ENCODE results near the gene MCOLN1. TPM values are rescaled to one million over a fixed set of nuclear protein-coding genes. Genes with fewer than 3 reads are reported as not detected.

MCOLN1 gene
- total and polyA plus RNA-seq, 4 donors: 10.9 to 17.0 (median 13.7) TPM

DNA sequence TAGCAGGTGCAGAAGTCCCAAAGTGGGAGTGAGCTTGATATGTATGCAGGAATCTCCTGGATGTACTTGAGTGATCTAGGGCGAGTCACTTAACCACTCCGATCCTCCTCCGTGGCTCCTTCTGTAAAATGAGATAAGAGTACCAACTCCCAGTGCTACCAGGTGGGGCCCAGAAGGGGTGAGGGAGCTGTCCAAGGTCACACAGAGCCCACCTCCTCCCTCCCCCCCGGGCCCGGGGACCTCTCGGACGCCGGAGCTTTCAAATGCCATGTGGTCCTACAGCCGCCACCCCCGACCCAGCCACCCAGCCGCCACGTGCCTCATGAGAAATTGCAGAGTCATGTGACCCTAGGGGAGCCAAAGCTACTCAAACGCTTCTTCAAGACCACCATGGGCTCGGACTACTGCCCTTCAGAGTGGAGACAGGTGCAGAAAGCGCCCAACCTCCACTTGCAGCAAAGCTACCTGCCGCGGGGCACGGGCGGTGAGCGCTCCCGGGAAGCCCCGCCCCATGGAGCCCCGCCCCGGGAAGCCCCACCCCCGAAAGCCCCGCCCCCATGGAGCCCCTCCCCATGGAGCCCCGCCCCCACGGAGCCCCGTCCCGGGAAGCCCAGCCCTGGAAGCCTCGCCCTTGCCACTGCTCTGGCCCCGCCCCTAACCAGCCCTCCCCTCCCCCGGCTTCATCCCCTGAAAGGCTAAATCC is 16.6 kb upstream of the MCOLN1 start:
- Histone ChIP-seq H3K4me3 (ENCODE audit: low read depth in 1 of 3, low read length in 3 of 3) (no peak overlapping the region), H3K27me3 (ENCODE audit: control insufficient read depth in 4 of 4, insufficient read depth in 4 of 4, low read length in 3 of 4) (no peaks in the 10 kb centered on the region), H3K4me1 (ENCODE audit: control insufficient read depth in 4 of 4, insufficient read depth in 4 of 4, low read length in 3 of 4) (peaks cover 5 to 9% (median 6%) of the 10 kb centered on the region in 4 donors), H3K9ac (ENCODE audit: low read depth in 1 of 2, low read length in 2 of 2) (no peak overlapping the region), H3K27ac (ENCODE audit: low read depth in 1 of 2, low read length in 2 of 2) (no peak overlapping the region), H3K36me3 (ENCODE audit: control insufficient read depth in 4 of 4, insufficient read depth in 3 of 4, low read depth in 1 of 4, low read length in 3 of 4) (no peaks in the 10 kb centered on the region), H3K9me3 (ENCODE audit: control insufficient read depth in 4 of 4, low read length in 3 of 4) (no peaks in the 10 kb centered on the region)
- TF ChIP-seq HNF4A (conservative IDR thresholded peaks at IDR 0.05) (no peak), TAF1 (conservative IDR thresholded peaks at IDR 0.05) (no peak), FOXA2 (IDR thresholded peaks at IDR 0.05) (no peak), RXRA (IDR thresholded peaks at IDR 0.05) (no peak), YY1 (IDR thresholded peaks at IDR 0.05) (no peak), RAD21 (IDR thresholded peaks at IDR 0.05) (no peak)
- DNase-seq (ENCODE audit: low spot score): peak; percentile 82
- WGBS: 12% methylated on average over 33 of the region's 33 CpGs

DNA sequence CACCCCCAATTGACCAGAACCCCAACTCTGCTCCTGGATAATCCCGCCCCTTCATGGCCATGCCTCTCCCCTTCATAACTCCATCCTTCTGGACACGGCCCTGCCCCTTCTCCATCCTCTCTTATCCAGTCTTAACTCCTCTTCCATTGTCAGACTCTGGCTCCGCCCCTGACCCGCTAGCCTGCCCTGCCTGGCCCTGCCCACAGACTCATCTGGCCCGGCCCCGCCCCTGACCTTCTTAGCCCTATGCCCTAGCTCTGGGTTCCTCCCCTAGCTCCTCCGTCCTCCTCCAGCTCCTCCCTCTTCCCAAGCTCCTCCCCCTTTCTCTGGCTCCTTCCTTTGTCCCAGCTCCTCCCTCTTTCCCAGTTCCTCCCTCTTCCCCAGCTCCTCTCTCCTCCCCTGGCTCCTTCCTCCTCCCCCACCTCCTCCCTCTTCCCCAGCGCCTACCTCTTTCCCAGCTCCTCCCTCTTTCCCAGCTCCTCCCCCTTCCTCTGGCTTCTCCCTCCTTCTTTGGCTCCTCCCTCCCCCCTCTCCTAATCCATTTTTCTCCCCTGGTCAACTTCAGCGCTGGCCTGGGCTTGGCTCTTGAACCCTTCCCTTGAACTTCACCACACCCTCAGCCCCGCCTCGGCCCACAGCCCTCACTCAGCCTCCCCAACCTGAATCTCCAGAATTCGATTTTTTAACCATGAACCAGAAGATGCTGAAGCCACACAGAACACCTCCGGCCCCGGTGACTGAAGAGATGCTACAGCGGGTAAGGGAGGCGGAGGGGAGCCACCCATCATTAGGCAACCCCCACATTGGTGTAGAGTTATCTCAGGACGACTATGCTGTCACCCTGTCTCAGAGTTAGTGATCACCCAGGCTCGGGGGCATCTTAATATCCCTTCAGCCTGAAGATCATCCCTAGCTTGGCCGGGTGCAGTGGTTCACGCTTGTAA is 15.8 kb upstream of the MCOLN1 start:
- H3K4me1 ChIP-seq (ENCODE audit: control insufficient read depth in 4 of 4, insufficient read depth in 4 of 4, low read length in 3 of 4): peaks cover 0 to 3% (median 0%) of the 10 kb centered on the region in 4 donors
- WGBS: 50% methylated on average over 20 of the region's 20 CpGs
- H3K9me3 ChIP-seq (ENCODE audit: control insufficient read depth in 4 of 4, low read length in 3 of 4): no peaks in the 10 kb centered on the region
- H3K9ac ChIP-seq (ENCODE audit: low read depth in 1 of 2, low read length in 2 of 2): no peak overlapping the region
- no peak for TF ChIP-seq RXRA (IDR thresholded peaks at IDR 0.05)
- no peak for TF ChIP-seq JUND (IDR thresholded peaks at IDR 0.05)
- TF ChIP-seq, protein P1, sequence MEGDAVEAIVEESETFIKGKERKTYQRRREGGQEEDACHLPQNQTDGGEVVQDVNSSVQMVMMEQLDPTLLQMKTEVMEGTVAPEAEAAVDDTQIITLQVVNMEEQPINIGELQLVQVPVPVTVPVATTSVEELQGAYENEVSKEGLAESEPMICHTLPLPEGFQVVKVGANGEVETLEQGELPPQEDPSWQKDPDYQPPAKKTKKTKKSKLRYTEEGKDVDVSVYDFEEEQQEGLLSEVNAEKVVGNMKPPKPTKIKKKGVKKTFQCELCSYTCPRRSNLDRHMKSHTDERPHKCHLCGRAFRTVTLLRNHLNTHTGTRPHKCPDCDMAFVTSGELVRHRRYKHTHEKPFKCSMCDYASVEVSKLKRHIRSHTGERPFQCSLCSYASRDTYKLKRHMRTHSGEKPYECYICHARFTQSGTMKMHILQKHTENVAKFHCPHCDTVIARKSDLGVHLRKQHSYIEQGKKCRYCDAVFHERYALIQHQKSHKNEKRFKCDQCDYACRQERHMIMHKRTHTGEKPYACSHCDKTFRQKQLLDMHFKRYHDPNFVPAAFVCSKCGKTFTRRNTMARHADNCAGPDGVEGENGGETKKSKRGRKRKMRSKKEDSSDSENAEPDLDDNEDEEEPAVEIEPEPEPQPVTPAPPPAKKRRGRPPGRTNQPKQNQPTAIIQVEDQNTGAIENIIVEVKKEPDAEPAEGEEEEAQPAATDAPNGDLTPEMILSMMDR (IDR thresholded peaks at IDR 0.05; ENCODE audit: low read depth, low read length, missing input control): no peak
- TF ChIP-seq TAF1 (conservative IDR thresholded peaks at IDR 0.05): no peak
- no peak for TF ChIP-seq FOXA1 (IDR thresholded peaks at IDR 0.05)
- no peak for TF ChIP-seq EGR1 (IDR thresholded peaks at IDR 0.05; ENCODE audit: low read depth in 2 of 2)
- no peak for TF ChIP-seq RAD21 (IDR thresholded peaks at IDR 0.05)
- TF ChIP-seq, protein P2, sequence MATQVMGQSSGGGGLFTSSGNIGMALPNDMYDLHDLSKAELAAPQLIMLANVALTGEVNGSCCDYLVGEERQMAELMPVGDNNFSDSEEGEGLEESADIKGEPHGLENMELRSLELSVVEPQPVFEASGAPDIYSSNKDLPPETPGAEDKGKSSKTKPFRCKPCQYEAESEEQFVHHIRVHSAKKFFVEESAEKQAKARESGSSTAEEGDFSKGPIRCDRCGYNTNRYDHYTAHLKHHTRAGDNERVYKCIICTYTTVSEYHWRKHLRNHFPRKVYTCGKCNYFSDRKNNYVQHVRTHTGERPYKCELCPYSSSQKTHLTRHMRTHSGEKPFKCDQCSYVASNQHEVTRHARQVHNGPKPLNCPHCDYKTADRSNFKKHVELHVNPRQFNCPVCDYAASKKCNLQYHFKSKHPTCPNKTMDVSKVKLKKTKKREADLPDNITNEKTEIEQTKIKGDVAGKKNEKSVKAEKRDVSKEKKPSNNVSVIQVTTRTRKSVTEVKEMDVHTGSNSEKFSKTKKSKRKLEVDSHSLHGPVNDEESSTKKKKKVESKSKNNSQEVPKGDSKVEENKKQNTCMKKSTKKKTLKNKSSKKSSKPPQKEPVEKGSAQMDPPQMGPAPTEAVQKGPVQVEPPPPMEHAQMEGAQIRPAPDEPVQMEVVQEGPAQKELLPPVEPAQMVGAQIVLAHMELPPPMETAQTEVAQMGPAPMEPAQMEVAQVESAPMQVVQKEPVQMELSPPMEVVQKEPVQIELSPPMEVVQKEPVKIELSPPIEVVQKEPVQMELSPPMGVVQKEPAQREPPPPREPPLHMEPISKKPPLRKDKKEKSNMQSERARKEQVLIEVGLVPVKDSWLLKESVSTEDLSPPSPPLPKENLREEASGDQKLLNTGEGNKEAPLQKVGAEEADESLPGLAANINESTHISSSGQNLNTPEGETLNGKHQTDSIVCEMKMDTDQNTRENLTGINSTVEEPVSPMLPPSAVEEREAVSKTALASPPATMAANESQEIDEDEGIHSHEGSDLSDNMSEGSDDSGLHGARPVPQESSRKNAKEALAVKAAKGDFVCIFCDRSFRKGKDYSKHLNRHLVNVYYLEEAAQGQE (IDR thresholded peaks at IDR 0.05): no peak
- TF ChIP-seq, protein P3, sequence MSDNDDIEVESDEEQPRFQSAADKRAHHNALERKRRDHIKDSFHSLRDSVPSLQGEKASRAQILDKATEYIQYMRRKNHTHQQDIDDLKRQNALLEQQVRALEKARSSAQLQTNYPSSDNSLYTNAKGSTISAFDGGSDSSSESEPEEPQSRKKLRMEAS (IDR thresholded peaks at IDR 0.05): no peak
- TF ChIP-seq FOXA2 (IDR thresholded peaks at IDR 0.05): no peak
- no peak for TF ChIP-seq YY1 (IDR thresholded peaks at IDR 0.05)
- TF ChIP-seq, protein P4, sequence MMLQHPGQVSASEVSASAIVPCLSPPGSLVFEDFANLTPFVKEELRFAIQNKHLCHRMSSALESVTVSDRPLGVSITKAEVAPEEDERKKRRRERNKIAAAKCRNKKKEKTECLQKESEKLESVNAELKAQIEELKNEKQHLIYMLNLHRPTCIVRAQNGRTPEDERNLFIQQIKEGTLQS (IDR thresholded peaks at IDR 0.05): no peak
- TF ChIP-seq SP1 (IDR thresholded peaks at IDR 0.05): peak; percentile 44
- TF ChIP-seq, protein P5, sequence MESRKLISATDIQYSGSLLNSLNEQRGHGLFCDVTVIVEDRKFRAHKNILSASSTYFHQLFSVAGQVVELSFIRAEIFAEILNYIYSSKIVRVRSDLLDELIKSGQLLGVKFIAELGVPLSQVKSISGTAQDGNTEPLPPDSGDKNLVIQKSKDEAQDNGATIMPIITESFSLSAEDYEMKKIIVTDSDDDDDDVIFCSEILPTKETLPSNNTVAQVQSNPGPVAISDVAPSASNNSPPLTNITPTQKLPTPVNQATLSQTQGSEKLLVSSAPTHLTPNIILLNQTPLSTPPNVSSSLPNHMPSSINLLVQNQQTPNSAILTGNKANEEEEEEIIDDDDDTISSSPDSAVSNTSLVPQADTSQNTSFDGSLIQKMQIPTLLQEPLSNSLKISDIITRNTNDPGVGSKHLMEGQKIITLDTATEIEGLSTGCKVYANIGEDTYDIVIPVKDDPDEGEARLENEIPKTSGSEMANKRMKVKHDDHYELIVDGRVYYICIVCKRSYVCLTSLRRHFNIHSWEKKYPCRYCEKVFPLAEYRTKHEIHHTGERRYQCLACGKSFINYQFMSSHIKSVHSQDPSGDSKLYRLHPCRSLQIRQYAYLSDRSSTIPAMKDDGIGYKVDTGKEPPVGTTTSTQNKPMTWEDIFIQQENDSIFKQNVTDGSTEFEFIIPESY (IDR thresholded peaks at IDR 0.05): no peak
- peak; percentile 57 for TF ChIP-seq NR2F2 (IDR thresholded peaks at IDR 0.05)
- no peaks in the 10 kb centered on the region for H3K27me3 ChIP-seq (ENCODE audit: control insufficient read depth in 4 of 4, insufficient read depth in 4 of 4, low read length in 3 of 4)
- no peaks in the 10 kb centered on the region for H3K36me3 ChIP-seq (ENCODE audit: control insufficient read depth in 4 of 4, insufficient read depth in 3 of 4, low read depth in 1 of 4, low read length in 3 of 4)
- DNase-seq (ENCODE audit: low spot score): peak; percentile 82
- H3K27ac ChIP-seq (ENCODE audit: low read depth in 1 of 2, low read length in 2 of 2): no peak overlapping the region
- no peak overlapping the region for H3K4me3 ChIP-seq (ENCODE audit: low read depth in 1 of 3, low read length in 3 of 3)

Data from liver (tissue), 9 donors.